ENCODE data around the gene SAMD10. TPM values are rescaled to one million over a fixed set of nuclear protein-coding genes. Genes with fewer than 3 reads are reported as not detected.

SAMD10 gene
- total and polyA plus RNA-seq, 4 donors, result 0.74 to 3.4 (median 2.1) TPM

DNA sequence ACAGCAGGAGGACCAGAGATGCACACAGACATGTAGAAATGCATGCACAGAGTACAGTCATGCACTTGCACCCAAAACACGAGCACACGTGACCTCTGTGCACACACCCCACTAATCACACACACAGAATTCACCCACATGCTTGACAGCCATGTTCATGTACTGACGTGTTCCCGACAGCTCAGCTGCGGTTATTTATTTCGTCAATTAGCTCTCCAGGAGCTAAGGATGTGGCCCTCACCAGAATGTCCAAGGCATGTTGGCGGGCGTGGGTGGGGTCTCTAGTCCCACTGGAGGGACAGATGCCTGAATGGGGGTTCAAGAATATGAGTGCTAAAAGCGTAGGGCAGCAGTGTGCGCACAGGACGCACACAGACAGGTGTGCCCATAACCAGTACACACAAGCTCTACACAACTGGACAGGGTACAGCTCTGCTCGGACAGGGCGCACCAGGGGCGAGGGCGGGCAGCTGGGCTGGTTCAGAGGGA is 919 bp upstream of the SAMD10 start:
- peak overlapping the region in 1 of 2 donors; percentile 12 for H3K9ac ChIP-seq (ENCODE audit: low read depth in 1 of 2, low read length in 2 of 2)
- no peaks in the 10 kb centered on the region for H3K27me3 ChIP-seq (ENCODE audit: control insufficient read depth in 4 of 4, insufficient read depth in 4 of 4, low read length in 3 of 4)
- H3K4me3 ChIP-seq (ENCODE audit: low read depth in 1 of 3, low read length in 3 of 3), result peak overlapping the region in 2 of 3 donors; percentile 91 to 96
- no peak for DNase-seq (ENCODE audit: low spot score)
- H3K27ac ChIP-seq (ENCODE audit: low read depth in 1 of 2, low read length in 2 of 2), result peak overlapping the region; percentile 60 to 69
- peaks cover 12 to 48% (median 29%) of the 10 kb centered on the region in 4 donors for H3K4me1 ChIP-seq (ENCODE audit: control insufficient read depth in 4 of 4, insufficient read depth in 4 of 4, low read length in 3 of 4)
- H3K9me3 ChIP-seq (ENCODE audit: control insufficient read depth in 4 of 4, low read length in 3 of 4), result no peaks in the 10 kb centered on the region
- 80% methylated on average over 15 of the region's 15 CpGs for WGBS
- peaks cover 4 to 15% (median 11%) of the 10 kb centered on the region in 4 donors for H3K36me3 ChIP-seq (ENCODE audit: control insufficient read depth in 4 of 4, insufficient read depth in 3 of 4, low read depth in 1 of 4, low read length in 3 of 4)
- TF ChIP-seq SP1 (IDR thresholded peaks at IDR 0.05), result no peak
- TF ChIP-seq RAD21 (IDR thresholded peaks at IDR 0.05), result no peak

DNA sequence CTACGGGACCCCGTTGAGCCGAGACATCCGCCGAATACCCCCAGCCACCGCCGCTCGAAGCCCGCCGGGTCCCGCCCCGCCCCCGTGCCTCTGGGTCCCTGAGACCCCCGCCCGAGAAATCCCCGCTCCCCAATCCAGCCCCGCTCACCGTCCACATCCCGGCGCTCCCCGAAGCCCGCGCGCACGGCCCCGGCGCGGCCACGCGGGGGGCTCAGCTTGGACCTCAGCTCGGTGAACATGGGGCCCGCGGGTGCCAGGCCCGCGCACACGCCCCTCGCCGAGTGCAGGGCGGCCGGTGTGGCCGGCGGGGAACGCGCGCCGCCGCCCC is 249 bp downstream of the SAMD10 start:
- H3K4me3 ChIP-seq (ENCODE audit: low read depth in 1 of 3, low read length in 3 of 3), result peak overlapping the region; percentile 30 to 74 (median 66)
- H3K27me3 ChIP-seq (ENCODE audit: control insufficient read depth in 4 of 4, insufficient read depth in 4 of 4, low read length in 3 of 4), result no peaks in the 10 kb centered on the region
- no peaks in the 10 kb centered on the region for H3K9me3 ChIP-seq (ENCODE audit: control insufficient read depth in 4 of 4, low read length in 3 of 4)
- H3K9ac ChIP-seq (ENCODE audit: low read depth in 1 of 2, low read length in 2 of 2), result no peak overlapping the region
- under 1% methylated on average over 47 of the region's 47 CpGs for WGBS
- TF ChIP-seq GABPA (IDR thresholded peaks at IDR 0.05 in 1 of 2, conservative IDR thresholded peaks at IDR 0.05 in 1 of 2) (no peak), JUND (IDR thresholded peaks at IDR 0.05) (no peak), TAF1 (conservative IDR thresholded peaks at IDR 0.05) (no peak), RAD21 (IDR thresholded peaks at IDR 0.05) (no peak), NR2F2 (IDR thresholded peaks at IDR 0.05) (no peak), HNF4A (conservative IDR thresholded peaks at IDR 0.05) (no peak), RXRA (IDR thresholded peaks at IDR 0.05) (no peak), FOXA2 (IDR thresholded peaks at IDR 0.05) (no peak), HNF4G (IDR thresholded peaks at IDR 0.05) (no peak)
- TF ChIP-seq, protein P1, sequence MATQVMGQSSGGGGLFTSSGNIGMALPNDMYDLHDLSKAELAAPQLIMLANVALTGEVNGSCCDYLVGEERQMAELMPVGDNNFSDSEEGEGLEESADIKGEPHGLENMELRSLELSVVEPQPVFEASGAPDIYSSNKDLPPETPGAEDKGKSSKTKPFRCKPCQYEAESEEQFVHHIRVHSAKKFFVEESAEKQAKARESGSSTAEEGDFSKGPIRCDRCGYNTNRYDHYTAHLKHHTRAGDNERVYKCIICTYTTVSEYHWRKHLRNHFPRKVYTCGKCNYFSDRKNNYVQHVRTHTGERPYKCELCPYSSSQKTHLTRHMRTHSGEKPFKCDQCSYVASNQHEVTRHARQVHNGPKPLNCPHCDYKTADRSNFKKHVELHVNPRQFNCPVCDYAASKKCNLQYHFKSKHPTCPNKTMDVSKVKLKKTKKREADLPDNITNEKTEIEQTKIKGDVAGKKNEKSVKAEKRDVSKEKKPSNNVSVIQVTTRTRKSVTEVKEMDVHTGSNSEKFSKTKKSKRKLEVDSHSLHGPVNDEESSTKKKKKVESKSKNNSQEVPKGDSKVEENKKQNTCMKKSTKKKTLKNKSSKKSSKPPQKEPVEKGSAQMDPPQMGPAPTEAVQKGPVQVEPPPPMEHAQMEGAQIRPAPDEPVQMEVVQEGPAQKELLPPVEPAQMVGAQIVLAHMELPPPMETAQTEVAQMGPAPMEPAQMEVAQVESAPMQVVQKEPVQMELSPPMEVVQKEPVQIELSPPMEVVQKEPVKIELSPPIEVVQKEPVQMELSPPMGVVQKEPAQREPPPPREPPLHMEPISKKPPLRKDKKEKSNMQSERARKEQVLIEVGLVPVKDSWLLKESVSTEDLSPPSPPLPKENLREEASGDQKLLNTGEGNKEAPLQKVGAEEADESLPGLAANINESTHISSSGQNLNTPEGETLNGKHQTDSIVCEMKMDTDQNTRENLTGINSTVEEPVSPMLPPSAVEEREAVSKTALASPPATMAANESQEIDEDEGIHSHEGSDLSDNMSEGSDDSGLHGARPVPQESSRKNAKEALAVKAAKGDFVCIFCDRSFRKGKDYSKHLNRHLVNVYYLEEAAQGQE (IDR thresholded peaks at IDR 0.05), result no peak
- H3K27ac ChIP-seq (ENCODE audit: low read depth in 1 of 2, low read length in 2 of 2), result peak overlapping the region; percentile 25 to 79
- H3K4me1 ChIP-seq (ENCODE audit: control insufficient read depth in 4 of 4, insufficient read depth in 4 of 4, low read length in 3 of 4), result peaks cover 16 to 52% (median 34%) of the 10 kb centered on the region in 4 donors
- H3K36me3 ChIP-seq (ENCODE audit: control insufficient read depth in 4 of 4, insufficient read depth in 3 of 4, low read depth in 1 of 4, low read length in 3 of 4), result peaks cover 0 to 4% (median under 1%) of the 10 kb centered on the region in 4 donors
- no peak for DNase-seq (ENCODE audit: low spot score)

DNA sequence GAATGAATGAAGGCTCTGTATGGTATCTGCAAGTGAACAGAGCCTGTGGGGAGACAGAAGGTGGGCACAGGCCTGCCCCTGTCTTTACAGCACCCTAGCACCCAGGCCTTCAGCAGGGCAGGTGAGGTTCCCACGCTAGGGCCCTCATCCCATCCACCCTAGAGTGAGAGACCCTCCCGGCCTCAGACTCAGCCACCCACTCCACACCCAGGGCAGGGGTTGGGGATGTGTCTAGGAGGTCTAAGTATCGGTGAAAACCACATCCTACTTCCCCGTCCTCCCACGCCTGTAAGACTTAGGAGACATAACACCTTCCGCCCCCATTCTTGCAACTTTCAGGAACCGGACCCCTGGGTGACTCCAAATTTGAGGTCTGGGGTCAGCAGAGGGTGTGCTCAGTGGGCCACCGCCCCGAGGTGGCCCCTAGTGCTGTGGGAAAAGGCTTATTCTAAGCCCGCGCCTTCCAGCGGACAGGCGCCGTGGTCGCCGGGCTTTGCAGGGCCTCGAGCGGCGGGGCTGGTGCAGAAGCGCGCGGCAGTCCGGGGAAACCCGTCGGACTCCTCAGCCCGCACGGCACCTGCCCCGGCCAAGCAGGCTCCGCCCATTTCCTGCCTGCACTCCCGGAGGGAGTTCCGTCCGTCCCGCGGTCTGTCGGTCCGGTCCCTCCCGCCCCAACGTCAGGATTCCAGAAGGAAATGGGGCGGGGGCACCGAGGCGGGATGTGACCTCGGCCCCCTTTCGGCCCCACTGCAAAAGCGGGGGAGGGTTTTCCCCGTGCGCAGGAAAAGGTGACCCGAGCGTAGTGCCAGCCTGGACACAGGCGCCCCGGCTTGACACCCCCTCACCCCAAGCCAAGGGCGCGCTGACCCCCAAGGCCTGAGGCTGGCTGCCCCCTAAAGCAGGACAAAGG is 868 bp downstream of the SAMD10 start:
- Histone ChIP-seq H3K27ac (ENCODE audit: low read depth in 1 of 2, low read length in 2 of 2) (peak overlapping the region; percentile 25 to 79), H3K9ac (ENCODE audit: low read depth in 1 of 2, low read length in 2 of 2) (peak overlapping the region in 1 of 2 donors; percentile 36)
- TF ChIP-seq, protein P2, sequence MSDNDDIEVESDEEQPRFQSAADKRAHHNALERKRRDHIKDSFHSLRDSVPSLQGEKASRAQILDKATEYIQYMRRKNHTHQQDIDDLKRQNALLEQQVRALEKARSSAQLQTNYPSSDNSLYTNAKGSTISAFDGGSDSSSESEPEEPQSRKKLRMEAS (IDR thresholded peaks at IDR 0.05), result no peak
- TF ChIP-seq HNF4G (IDR thresholded peaks at IDR 0.05) (no peak), SP1 (IDR thresholded peaks at IDR 0.05) (peak; percentile 55), RXRA (IDR thresholded peaks at IDR 0.05) (no peak), HNF4A (conservative IDR thresholded peaks at IDR 0.05) (no peak), FOXA2 (IDR thresholded peaks at IDR 0.05) (no peak), YY1 (IDR thresholded peaks at IDR 0.05) (peak; percentile 11), RAD21 (IDR thresholded peaks at IDR 0.05) (no peak), NR2F2 (IDR thresholded peaks at IDR 0.05) (peak; percentile 59), EGR1 (IDR thresholded peaks at IDR 0.05; ENCODE audit: low read depth in 2 of 2) (peak in 1 of 2 donors; percentile 30), GABPA (IDR thresholded peaks at IDR 0.05 in 1 of 2, conservative IDR thresholded peaks at IDR 0.05 in 1 of 2) (peak in 1 of 2 donors; percentile 81), FOXA1 (IDR thresholded peaks at IDR 0.05) (no peak)
- TF ChIP-seq, protein P3, sequence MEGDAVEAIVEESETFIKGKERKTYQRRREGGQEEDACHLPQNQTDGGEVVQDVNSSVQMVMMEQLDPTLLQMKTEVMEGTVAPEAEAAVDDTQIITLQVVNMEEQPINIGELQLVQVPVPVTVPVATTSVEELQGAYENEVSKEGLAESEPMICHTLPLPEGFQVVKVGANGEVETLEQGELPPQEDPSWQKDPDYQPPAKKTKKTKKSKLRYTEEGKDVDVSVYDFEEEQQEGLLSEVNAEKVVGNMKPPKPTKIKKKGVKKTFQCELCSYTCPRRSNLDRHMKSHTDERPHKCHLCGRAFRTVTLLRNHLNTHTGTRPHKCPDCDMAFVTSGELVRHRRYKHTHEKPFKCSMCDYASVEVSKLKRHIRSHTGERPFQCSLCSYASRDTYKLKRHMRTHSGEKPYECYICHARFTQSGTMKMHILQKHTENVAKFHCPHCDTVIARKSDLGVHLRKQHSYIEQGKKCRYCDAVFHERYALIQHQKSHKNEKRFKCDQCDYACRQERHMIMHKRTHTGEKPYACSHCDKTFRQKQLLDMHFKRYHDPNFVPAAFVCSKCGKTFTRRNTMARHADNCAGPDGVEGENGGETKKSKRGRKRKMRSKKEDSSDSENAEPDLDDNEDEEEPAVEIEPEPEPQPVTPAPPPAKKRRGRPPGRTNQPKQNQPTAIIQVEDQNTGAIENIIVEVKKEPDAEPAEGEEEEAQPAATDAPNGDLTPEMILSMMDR (IDR thresholded peaks at IDR 0.05; ENCODE audit: low read depth, low read length, missing input control), result no peak
- TF ChIP-seq, protein P4, sequence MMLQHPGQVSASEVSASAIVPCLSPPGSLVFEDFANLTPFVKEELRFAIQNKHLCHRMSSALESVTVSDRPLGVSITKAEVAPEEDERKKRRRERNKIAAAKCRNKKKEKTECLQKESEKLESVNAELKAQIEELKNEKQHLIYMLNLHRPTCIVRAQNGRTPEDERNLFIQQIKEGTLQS (IDR thresholded peaks at IDR 0.05), result no peak

More for the DNA sequence above, 868 bp downstream of the SAMD10 start:
- 8% methylated on average over 52 of the region's 52 CpGs for WGBS
- Histone ChIP-seq H3K27me3 (ENCODE audit: control insufficient read depth in 4 of 4, insufficient read depth in 4 of 4, low read length in 3 of 4) (no peaks in the 10 kb centered on the region), H3K36me3 (ENCODE audit: control insufficient read depth in 4 of 4, insufficient read depth in 3 of 4, low read depth in 1 of 4, low read length in 3 of 4) (peaks cover 0 to 4% (median 0%) of the 10 kb centered on the region in 4 donors), H3K9me3 (ENCODE audit: control insufficient read depth in 4 of 4, low read length in 3 of 4) (no peaks in the 10 kb centered on the region), H3K4me1 (ENCODE audit: control insufficient read depth in 4 of 4, insufficient read depth in 4 of 4, low read length in 3 of 4) (peaks cover 20 to 59% (median 39%) of the 10 kb centered on the region in 4 donors), H3K4me3 (ENCODE audit: low read depth in 1 of 3, low read length in 3 of 3) (peak overlapping the region; percentile 30 to 74 (median 66))
- DNase-seq (ENCODE audit: low spot score), result peak; percentile 60
